B cell (primary cell): ENCODE results near the gene OSBPL1A.

Source experiments
- CTCF ChIP-seq: fragments of 200-600 bp; IDR thresholded peaks from one replicate; pipeline ENCODE4 v1.8.0; 2022; ENCODE audit warnings: antibody characterized with exemption, mild to moderate bottlenecking
- EZH2 ChIP-seq: IDR thresholded peaks from 2 replicates; pipeline ENCODE4 v1.6.1; 2012; ENCODE audit warnings: borderline replicate concordance, low read depth, mild to moderate bottlenecking, moderate library complexity, low read length; ENCODE audit not compliant: insufficient read depth, poor library complexity, severe bottlenecking

- no peak for TF ChIP-seq CTCF
- TF ChIP-seq EZH2: no peak
These were observed 31.3 kb downstream of the OSBPL1A start for GRCh38 chr18:24366328-24366727.
